Parathyroid adenoma (tissue), 2 donors: ENCODE results near the gene COL26A1.
"Not testable (repeated sequence)": the region's sequence is repeated elsewhere in the genome, so short reads cannot be mapped to it uniquely, and the experiment has no call there.

Experiments
- H2AFZ ChIP-seq: fragments of 300-600 bp; sonication (generic); one replicate; pipeline ENCODE4 v1.7.0; 2017; ENCODE audit warnings: antibody characterized with exemption, mild to moderate bottlenecking
- H3K27ac ChIP-seq: fragments of 300-600 bp; sonication (generic); one replicate; pipeline ENCODE4 v1.7.0; 2017
- H3K27me3 ChIP-seq: fragments of 300-600 bp; sonication (generic); one replicate; pipeline ENCODE4 v1.7.0; 2017; ENCODE audit warnings: low read length; ENCODE audit not compliant: control insufficient read depth, insufficient read depth
- H3K36me3 ChIP-seq: fragments of 300-600 bp; sonication (generic); one replicate; pipeline ENCODE4 v1.7.0; 2017; ENCODE audit warnings: low read length; ENCODE audit not compliant: control insufficient read depth, insufficient read depth
- H3K4me1 ChIP-seq: fragments of 300-600 bp; sonication (generic); one replicate; pipeline ENCODE4 v1.7.0; 2017; ENCODE audit warnings: control low read depth
- H3K4me2 ChIP-seq: fragments of 300-600 bp; sonication (generic); one replicate; pipeline ENCODE4 v1.7.0; 2017; ENCODE audit warnings: low read length
- H3K4me3 ChIP-seq: fragments of 300-600 bp; sonication (generic); one replicate; pipeline ENCODE4 v1.7.0; 2017; ENCODE audit warnings: low read depth, low read length
- H3K79me2 ChIP-seq: fragments of 300-600 bp; sonication (generic); one replicate; pipeline ENCODE4 v1.7.0; 2017; ENCODE audit warnings: control low read depth
- H3K9ac ChIP-seq: fragments of 300-600 bp; sonication (generic); one replicate; pipeline ENCODE4 v1.7.0; 2017; ENCODE audit warnings: mild to moderate bottlenecking
- H3K9me3 ChIP-seq: fragments of 300-600 bp; sonication (generic); one replicate; pipeline ENCODE4 v1.7.0; 2017; ENCODE audit warnings: low read length; ENCODE audit not compliant: control insufficient read depth
- TF ChIP-seq, protein P1 (sequence below): fragments of 300-600 bp; sonication (generic); IDR thresholded peaks from one replicate; pipeline ENCODE4 v1.7.0; 2017; ENCODE audit warnings: antibody characterized with exemption, mild to moderate bottlenecking
- donor health status: primary hyperparathyroidism.

COL26A1 gene

DNA sequence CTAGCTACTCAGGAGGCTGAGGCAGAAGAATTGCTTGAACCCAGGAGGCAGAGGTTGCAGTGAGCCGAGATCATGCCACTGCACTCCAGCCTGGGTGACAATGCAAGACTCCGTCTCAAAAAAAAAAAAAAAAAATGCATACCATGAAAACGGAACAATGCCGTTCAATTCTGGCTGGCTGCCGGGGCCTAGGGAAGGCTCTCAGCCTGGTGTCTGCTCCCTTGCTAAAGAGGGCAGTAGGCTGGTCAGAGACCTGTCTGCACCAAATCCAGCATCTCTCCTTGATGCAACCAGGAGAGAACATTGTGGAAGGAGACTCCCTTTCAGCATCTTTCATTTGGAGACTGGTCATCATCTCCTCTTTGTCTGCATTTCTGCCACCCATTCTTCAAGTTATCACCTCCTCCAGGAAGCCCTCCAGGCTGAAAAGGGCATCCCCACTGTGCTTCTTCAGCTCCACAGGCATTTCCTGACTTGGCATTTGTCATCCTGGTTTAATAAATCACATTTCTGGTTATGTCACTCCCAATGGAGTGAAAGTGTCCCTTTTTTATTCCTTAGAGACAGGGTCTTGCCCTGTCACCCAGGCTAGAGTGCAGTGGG is 241.8 kb downstream of the COL26A1 start:
- no peaks in the 10 kb centered on the region for H3K36me3 ChIP-seq
- no peak overlapping the region for H3K4me3 ChIP-seq
- TF ChIP-seq, protein P1, sequence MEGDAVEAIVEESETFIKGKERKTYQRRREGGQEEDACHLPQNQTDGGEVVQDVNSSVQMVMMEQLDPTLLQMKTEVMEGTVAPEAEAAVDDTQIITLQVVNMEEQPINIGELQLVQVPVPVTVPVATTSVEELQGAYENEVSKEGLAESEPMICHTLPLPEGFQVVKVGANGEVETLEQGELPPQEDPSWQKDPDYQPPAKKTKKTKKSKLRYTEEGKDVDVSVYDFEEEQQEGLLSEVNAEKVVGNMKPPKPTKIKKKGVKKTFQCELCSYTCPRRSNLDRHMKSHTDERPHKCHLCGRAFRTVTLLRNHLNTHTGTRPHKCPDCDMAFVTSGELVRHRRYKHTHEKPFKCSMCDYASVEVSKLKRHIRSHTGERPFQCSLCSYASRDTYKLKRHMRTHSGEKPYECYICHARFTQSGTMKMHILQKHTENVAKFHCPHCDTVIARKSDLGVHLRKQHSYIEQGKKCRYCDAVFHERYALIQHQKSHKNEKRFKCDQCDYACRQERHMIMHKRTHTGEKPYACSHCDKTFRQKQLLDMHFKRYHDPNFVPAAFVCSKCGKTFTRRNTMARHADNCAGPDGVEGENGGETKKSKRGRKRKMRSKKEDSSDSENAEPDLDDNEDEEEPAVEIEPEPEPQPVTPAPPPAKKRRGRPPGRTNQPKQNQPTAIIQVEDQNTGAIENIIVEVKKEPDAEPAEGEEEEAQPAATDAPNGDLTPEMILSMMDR: no peak
- no peak overlapping the region for H3K9ac ChIP-seq
- H3K4me2 ChIP-seq: no peak overlapping the region
- no peaks in the 10 kb centered on the region for H3K79me2 ChIP-seq
- peaks cover 4% of the 10 kb centered on the region for H3K4me1 ChIP-seq
- H2AFZ ChIP-seq: no peak overlapping the region
- H3K27ac ChIP-seq: no peak overlapping the region
- no peaks in the 10 kb centered on the region for H3K9me3 ChIP-seq
- H3K27me3 ChIP-seq: no peaks in the 10 kb centered on the region

DNA sequence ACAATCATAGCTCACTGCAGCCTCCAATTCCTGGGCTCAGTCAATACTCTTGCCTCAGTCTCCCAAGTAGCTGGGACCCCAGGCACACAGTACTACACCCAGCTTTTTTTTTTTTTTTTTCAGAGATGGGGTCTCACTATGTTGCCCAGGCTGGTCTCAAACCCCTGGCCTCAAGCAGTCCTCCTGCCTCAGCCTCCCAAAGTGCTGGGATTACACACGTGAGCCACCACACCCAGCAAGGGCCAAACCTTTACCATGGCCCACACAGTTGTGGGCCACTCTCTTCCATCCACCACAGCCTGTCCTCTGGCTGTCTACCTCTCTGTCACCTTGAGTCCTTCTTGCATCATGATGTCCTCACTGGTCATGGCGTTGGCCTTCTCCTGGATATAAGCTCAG is 242.3 kb downstream of the COL26A1 start:
- not testable (repeated sequence) for H3K36me3 ChIP-seq, H3K27ac ChIP-seq, H3K4me2 ChIP-seq, H3K9me3 ChIP-seq, H3K27me3 ChIP-seq, H3K4me1 ChIP-seq, H2AFZ ChIP-seq, H3K4me3 ChIP-seq, H3K79me2 ChIP-seq, H3K9ac ChIP-seq

DNA sequence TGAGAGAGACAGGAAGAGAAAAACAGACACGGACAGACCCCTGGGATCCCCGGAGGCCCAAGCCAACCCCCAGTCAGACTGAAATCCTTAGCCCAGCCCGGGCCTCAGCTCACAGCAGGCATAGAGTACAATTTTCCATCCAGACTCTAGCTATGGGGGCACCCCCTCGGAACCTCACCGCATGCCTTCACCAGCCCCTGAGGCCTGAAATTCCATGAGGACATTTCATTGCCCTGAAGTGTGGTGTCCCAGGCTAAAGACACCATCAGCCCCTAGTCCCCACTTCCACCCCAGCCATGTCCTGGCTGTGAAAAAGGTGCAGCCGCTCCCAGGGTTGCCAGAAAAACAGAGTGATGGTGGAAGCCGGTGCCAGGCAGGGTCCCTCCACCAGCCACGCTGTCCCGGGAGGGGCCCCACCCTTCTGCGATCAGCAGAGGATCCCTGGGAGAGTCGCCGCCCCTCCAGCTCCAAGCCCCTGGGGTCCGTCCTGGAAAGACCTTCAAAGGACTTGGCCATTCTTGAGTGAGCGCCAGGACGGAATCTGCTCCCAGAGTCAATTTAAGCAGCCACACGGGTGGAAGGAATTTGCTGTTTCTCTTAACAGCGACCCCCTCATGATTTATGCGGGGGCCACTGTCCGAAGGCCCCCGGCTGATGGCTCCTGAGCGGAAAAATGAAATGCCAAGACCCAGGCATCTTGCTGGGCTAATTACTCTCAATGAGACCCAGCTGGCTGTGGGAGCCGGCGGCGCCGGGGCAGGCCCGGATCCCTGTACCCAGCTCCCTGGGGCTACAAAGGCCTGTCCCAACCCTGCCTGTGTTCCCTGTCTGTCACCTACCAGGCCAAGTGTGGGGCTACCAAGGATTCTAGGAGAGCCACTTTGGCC is 243.2 kb downstream of the COL26A1 start:
- no peaks in the 10 kb centered on the region for H3K27me3 ChIP-seq
- peaks cover 4% of the 10 kb centered on the region for H3K4me1 ChIP-seq
- H3K4me2 ChIP-seq: no peak overlapping the region
- no peak overlapping the region for H3K4me3 ChIP-seq
- TF ChIP-seq, protein P1: no peak
- H3K9ac ChIP-seq: no peak overlapping the region
- H3K36me3 ChIP-seq: no peaks in the 10 kb centered on the region
- no peak overlapping the region for H2AFZ ChIP-seq
- H3K9me3 ChIP-seq: no peaks in the 10 kb centered on the region
- H3K79me2 ChIP-seq: no peaks in the 10 kb centered on the region
- H3K27ac ChIP-seq: no peak overlapping the region

DNA sequence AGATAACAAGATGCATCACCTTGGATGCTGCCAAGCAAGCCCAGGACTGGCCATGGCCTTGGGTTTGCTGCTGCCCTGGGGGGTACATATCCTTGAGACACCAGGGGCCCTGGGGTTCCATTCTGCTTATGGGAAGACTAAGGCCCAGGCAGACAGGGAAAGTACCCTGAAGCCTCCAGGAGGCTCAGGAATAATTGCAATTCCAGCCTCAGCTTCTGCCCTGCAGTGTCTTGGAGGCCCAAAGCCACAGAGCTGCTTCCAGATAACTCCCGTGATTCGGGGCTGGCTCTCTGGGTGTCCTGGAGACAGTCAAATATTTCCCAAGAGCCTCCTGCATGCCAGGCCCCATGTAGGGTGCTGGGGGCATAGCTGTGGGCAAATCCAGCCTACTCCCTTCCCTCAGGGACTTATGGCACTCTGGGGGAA is 243.8 kb downstream of the COL26A1 start:
- no peak overlapping the region for H3K9ac ChIP-seq
- no peak overlapping the region for H3K4me2 ChIP-seq
- TF ChIP-seq, protein P1: no peak
- no peaks in the 10 kb centered on the region for H3K9me3 ChIP-seq
- no peak overlapping the region for H3K27ac ChIP-seq
- H3K79me2 ChIP-seq: no peaks in the 10 kb centered on the region
- no peaks in the 10 kb centered on the region for H3K36me3 ChIP-seq
- H2AFZ ChIP-seq: no peak overlapping the region
- no peaks in the 10 kb centered on the region for H3K27me3 ChIP-seq
- peaks cover 4% of the 10 kb centered on the region for H3K4me1 ChIP-seq
- H3K4me3 ChIP-seq: no peak overlapping the region
